Measurements from ENCODE around the gene SIKE1.

SIKE1 gene

DNA sequence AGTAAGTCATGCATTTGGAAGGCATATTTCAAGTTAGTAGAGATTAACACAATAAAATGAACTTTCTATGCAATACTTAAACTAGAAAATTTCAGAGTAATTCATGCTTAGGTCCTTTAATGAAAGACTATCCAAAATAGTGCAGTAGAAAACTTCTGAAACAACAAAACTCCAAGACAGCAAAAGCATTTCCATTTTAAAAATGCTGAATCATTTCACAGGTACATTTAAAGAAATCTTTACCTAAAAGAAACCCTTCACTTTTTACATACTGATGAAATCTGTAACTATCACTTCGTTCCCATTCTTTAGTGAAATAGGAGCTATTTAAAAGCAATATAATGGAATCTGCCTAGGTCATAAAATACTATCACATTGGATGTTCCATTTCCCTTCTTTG lies 40.2 kb downstream of the SIKE1 start:
- no peak overlapping the region for H3K9ac ChIP-seq (ENCODE audit: low read depth in 1 of 2, low read length in 2 of 2)
- H3K36me3 ChIP-seq (ENCODE audit: control insufficient read depth in 1 of 2, insufficient read depth in 2 of 2, low read length in 2 of 2) = peaks cover 33 to 52% of the 10 kb centered on the region in 2 donors
- no peak overlapping the region for H3K4me3 ChIP-seq (ENCODE audit: low read depth in 1 of 2, low read length in 2 of 2)
- no peak overlapping the region for H3K27ac ChIP-seq (ENCODE audit: low read depth, low read length)
- H3K4me1 ChIP-seq (ENCODE audit: control insufficient read depth in 1 of 2, insufficient read depth in 2 of 2, low read length in 2 of 2) = peaks cover 12 to 28% of the 10 kb centered on the region in 2 donors
- no peaks in the 10 kb centered on the region for H3K27me3 ChIP-seq (ENCODE audit: control insufficient read depth in 1 of 2, insufficient read depth in 2 of 2, low read length in 2 of 2)
- no peaks in the 10 kb centered on the region for H3K9me3 ChIP-seq (ENCODE audit: control insufficient read depth in 1 of 2, low read length in 2 of 2)

DNA sequence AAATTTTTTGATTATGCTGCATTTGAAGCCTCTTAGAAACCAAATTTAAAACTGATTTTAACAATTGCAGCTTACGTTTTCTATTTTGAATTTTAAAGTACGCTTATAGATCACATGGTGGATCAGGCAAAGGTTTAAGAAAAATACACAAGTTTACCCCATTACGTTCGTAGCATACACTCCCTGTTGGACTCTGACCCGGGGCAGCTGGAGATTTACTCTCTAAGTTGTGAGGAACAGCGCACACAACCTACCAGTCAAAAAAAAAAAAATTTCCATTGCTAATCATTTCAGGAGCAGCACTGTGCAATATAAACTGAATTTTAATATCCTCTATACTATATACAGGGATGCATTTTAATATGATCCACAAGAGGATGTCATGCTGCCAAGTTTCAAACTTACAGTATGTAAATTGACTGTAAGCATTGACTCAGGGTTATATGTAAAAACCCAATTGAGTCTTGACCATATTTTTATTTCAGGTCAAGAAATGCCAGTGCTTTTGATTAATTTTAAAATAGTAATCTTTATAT lies 43.1 kb downstream of the SIKE1 start:
- no peak overlapping the region for H3K27ac ChIP-seq (ENCODE audit: low read depth, low read length)
- H3K4me1 ChIP-seq (ENCODE audit: control insufficient read depth in 1 of 2, insufficient read depth in 2 of 2, low read length in 2 of 2) = peaks cover 12 to 33% of the 10 kb centered on the region in 2 donors
- peaks cover 49 to 72% of the 10 kb centered on the region in 2 donors for H3K36me3 ChIP-seq (ENCODE audit: control insufficient read depth in 1 of 2, insufficient read depth in 2 of 2, low read length in 2 of 2)
- H3K4me3 ChIP-seq (ENCODE audit: low read depth in 1 of 2, low read length in 2 of 2) = no peak overlapping the region
- no peak overlapping the region for H3K9ac ChIP-seq (ENCODE audit: low read depth in 1 of 2, low read length in 2 of 2)
- H3K9me3 ChIP-seq (ENCODE audit: control insufficient read depth in 1 of 2, low read length in 2 of 2) = no peaks in the 10 kb centered on the region
- H3K27me3 ChIP-seq (ENCODE audit: control insufficient read depth in 1 of 2, insufficient read depth in 2 of 2, low read length in 2 of 2) = no peaks in the 10 kb centered on the region

DNA sequence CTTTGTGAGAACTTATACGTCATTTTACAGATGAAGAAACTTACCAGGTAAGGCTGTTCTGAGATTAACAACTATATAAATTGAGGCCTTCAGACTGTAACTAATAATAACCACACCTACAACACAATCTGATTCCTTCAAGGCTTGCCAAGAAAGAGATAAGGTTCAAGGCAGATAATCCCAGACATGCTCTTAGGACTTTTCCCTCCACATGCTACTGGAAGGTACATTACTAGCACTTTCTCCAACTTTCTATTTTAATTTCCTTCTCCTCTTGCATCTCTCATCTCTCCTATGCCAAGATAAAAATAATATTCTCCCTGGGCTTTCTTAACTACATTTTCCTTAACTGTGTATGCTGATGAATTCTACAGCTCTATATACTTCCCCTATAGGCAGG lies 45.0 kb downstream of the SIKE1 start:
- Histone ChIP-seq H3K36me3 (ENCODE audit: control insufficient read depth in 1 of 2, insufficient read depth in 2 of 2, low read length in 2 of 2) (peaks cover 64 to 78% of the 10 kb centered on the region in 2 donors), H3K9ac (ENCODE audit: low read depth in 1 of 2, low read length in 2 of 2) (no peak overlapping the region), H3K27ac (ENCODE audit: low read depth, low read length) (peak overlapping the region; percentile 34), H3K27me3 (ENCODE audit: control insufficient read depth in 1 of 2, insufficient read depth in 2 of 2, low read length in 2 of 2) (no peaks in the 10 kb centered on the region), H3K4me3 (ENCODE audit: low read depth in 1 of 2, low read length in 2 of 2) (no peak overlapping the region), H3K4me1 (ENCODE audit: control insufficient read depth in 1 of 2, insufficient read depth in 2 of 2, low read length in 2 of 2) (peaks cover 12 to 33% of the 10 kb centered on the region in 2 donors), H3K9me3 (ENCODE audit: control insufficient read depth in 1 of 2, low read length in 2 of 2) (no peaks in the 10 kb centered on the region)

DNA sequence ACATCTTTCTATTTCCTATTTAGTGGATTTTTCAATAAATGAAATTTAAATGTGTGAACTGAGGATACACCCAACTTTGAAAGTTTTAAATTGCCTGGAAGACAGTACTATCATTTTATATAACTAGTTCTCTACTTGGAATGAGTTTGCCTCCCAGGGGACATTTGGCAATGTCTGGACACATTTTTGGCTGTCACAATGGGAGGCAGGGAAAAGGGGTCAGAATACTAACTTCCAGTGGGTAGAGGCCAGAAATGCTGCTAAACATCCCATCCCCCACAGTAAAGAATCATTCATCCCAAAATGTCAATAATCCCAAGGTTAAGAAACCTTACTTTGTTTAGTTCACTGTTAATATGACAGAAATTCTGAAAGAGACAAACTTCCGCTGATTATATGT lies 50.7 kb downstream of the SIKE1 start:
- Histone ChIP-seq H3K9me3 (ENCODE audit: control insufficient read depth in 1 of 2, low read length in 2 of 2) (no peaks in the 10 kb centered on the region), H3K4me1 (ENCODE audit: control insufficient read depth in 1 of 2, insufficient read depth in 2 of 2, low read length in 2 of 2) (peaks cover 0 to 3% of the 10 kb centered on the region in 2 donors), H3K27me3 (ENCODE audit: control insufficient read depth in 1 of 2, insufficient read depth in 2 of 2, low read length in 2 of 2) (no peaks in the 10 kb centered on the region), H3K4me3 (ENCODE audit: low read depth in 1 of 2, low read length in 2 of 2) (no peak overlapping the region), H3K9ac (ENCODE audit: low read depth in 1 of 2, low read length in 2 of 2) (no peak overlapping the region), H3K27ac (ENCODE audit: low read depth, low read length) (no peak overlapping the region), H3K36me3 (ENCODE audit: control insufficient read depth in 1 of 2, insufficient read depth in 2 of 2, low read length in 2 of 2) (peaks cover 79 to 99% of the 10 kb centered on the region in 2 donors)

DNA sequence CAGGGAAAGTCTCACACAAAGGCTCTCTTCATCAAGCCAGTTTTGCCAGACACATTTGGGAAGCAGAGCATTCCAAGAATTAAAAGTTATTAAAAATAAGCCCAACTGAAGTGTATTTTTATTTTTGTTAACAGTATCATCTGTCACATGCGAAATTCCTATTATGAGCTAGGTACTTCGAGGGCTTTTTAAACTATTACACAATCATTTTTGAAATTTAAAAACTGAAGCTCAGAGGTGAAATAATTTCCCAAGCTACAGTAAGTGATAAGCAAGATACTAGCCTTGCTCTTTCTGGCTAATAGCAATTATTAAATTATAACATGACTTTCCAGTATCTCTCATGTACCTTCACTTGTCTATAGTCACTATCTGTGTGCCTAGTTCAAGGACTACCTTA lies 51.9 kb downstream of the SIKE1 start:
- H3K27ac ChIP-seq (ENCODE audit: low read depth, low read length) = no peak overlapping the region

DNA sequence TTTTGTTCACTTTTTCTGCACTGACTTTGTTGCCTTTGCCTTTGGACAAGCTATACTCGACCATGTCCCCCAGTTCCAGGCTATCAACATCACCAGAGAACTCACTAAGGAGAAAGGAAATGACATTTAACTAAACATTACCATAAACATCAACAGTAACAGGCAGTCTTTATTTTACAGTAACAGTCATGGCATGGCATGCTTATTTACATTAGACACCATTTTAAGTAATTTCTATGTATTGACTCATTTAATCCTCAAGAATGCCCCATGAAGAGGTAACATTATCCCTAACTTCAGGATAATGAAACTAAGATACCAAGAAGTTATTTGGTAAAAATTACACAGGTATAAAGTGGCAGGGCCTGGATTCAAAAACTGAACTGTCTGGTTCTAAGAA lies 55.3 kb downstream of the SIKE1 start:
- H3K4me1 ChIP-seq (ENCODE audit: control insufficient read depth in 1 of 2, insufficient read depth in 2 of 2, low read length in 2 of 2) = peaks cover 0 to 3% of the 10 kb centered on the region in 2 donors
- H3K27me3 ChIP-seq (ENCODE audit: control insufficient read depth in 1 of 2, insufficient read depth in 2 of 2, low read length in 2 of 2) = no peaks in the 10 kb centered on the region
- H3K27ac ChIP-seq (ENCODE audit: low read depth, low read length) = no peak overlapping the region
- no peaks in the 10 kb centered on the region for H3K9me3 ChIP-seq (ENCODE audit: control insufficient read depth in 1 of 2, low read length in 2 of 2)
- H3K9ac ChIP-seq (ENCODE audit: low read depth in 1 of 2, low read length in 2 of 2) = no peak overlapping the region
- no peak overlapping the region for H3K4me3 ChIP-seq (ENCODE audit: low read depth in 1 of 2, low read length in 2 of 2)
- peaks cover 74 to 96% of the 10 kb centered on the region in 2 donors for H3K36me3 ChIP-seq (ENCODE audit: control insufficient read depth in 1 of 2, insufficient read depth in 2 of 2, low read length in 2 of 2)

More for the DNA sequence above, 51.9 kb downstream of the SIKE1 start:
- H3K4me3 ChIP-seq (ENCODE audit: low read depth in 1 of 2, low read length in 2 of 2) = no peak overlapping the region
- H3K9ac ChIP-seq (ENCODE audit: low read depth in 1 of 2, low read length in 2 of 2) = no peak overlapping the region
- H3K4me1 ChIP-seq (ENCODE audit: control insufficient read depth in 1 of 2, insufficient read depth in 2 of 2, low read length in 2 of 2) = no peaks in the 10 kb centered on the region
- H3K27me3 ChIP-seq (ENCODE audit: control insufficient read depth in 1 of 2, insufficient read depth in 2 of 2, low read length in 2 of 2) = no peaks in the 10 kb centered on the region
- peaks cover 80 to 98% of the 10 kb centered on the region in 2 donors for H3K36me3 ChIP-seq (ENCODE audit: control insufficient read depth in 1 of 2, insufficient read depth in 2 of 2, low read length in 2 of 2)
- H3K9me3 ChIP-seq (ENCODE audit: control insufficient read depth in 1 of 2, low read length in 2 of 2) = no peaks in the 10 kb centered on the region

DNA sequence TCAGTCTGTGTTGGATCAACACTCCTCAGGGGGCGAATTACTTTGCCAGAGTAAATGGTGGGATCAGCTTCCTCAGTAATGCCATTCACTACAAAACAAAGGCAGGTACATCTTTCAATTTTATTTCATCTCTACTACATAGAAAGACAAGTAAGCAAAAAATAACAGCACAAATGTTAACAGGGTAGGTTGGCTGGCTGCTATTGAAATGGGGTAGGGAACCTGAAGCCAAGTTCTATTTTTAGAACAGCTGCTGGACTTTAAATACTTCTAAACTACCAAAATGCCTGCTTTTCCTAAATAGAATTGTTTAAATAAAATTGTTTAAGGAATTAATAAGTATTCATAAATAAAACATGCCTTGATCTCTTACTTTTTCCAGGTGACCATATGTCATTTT lies 56.6 kb downstream of the SIKE1 start:
- no peak overlapping the region for H3K9ac ChIP-seq (ENCODE audit: low read depth in 1 of 2, low read length in 2 of 2)
- peaks cover 80 to 97% of the 10 kb centered on the region in 2 donors for H3K36me3 ChIP-seq (ENCODE audit: control insufficient read depth in 1 of 2, insufficient read depth in 2 of 2, low read length in 2 of 2)
- peaks cover 0 to 4% of the 10 kb centered on the region in 2 donors for H3K4me1 ChIP-seq (ENCODE audit: control insufficient read depth in 1 of 2, insufficient read depth in 2 of 2, low read length in 2 of 2)
- H3K9me3 ChIP-seq (ENCODE audit: control insufficient read depth in 1 of 2, low read length in 2 of 2) = no peaks in the 10 kb centered on the region
- no peaks in the 10 kb centered on the region for H3K27me3 ChIP-seq (ENCODE audit: control insufficient read depth in 1 of 2, insufficient read depth in 2 of 2, low read length in 2 of 2)
- no peak overlapping the region for H3K4me3 ChIP-seq (ENCODE audit: low read depth in 1 of 2, low read length in 2 of 2)
- no peak overlapping the region for H3K27ac ChIP-seq (ENCODE audit: low read depth, low read length)

DNA sequence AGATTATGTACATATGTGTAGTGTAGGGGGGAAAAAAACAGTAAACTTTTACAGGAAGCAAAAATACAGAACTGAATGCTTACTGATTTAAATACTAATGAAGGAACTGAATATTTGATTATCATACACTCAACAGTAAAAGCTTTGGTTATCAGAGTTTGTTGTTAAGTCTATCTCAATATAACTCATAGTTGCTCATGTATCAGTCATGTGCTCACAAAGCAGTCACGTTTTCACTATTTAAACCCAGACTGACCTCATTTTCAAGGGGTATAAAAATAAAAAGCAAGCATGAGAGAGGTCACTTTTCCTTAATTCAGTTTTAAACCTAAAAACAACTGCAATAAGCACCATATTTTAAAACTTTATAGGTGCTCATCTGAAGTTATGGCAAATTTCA lies 57.0 kb downstream of the SIKE1 start:
- H3K9ac ChIP-seq (ENCODE audit: low read depth in 1 of 2, low read length in 2 of 2) = no peak overlapping the region
- peaks cover 84 to 97% of the 10 kb centered on the region in 2 donors for H3K36me3 ChIP-seq (ENCODE audit: control insufficient read depth in 1 of 2, insufficient read depth in 2 of 2, low read length in 2 of 2)
- no peak overlapping the region for H3K4me3 ChIP-seq (ENCODE audit: low read depth in 1 of 2, low read length in 2 of 2)
- no peaks in the 10 kb centered on the region for H3K27me3 ChIP-seq (ENCODE audit: control insufficient read depth in 1 of 2, insufficient read depth in 2 of 2, low read length in 2 of 2)
- no peaks in the 10 kb centered on the region for H3K9me3 ChIP-seq (ENCODE audit: control insufficient read depth in 1 of 2, low read length in 2 of 2)
- peaks cover 0 to 4% of the 10 kb centered on the region in 2 donors for H3K4me1 ChIP-seq (ENCODE audit: control insufficient read depth in 1 of 2, insufficient read depth in 2 of 2, low read length in 2 of 2)
- H3K27ac ChIP-seq (ENCODE audit: low read depth, low read length) = no peak overlapping the region

DNA sequence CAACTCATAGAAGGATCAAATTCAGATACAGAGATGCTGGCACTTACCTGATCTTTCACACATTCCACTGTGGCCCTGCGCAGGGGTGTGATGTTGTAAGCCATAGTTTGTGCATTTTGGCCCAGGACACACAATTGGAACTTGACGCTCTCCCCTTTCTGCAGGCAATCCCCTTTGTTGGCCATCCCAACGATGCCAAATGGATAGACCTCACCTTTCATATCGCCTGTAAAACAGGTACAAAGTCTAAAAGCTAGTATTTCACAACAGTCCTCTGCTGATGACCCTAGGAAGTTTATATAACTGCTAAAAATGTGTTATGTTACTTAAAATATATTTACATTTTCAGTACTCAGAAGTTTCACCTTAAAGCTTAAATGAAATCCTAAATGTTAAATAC lies 60.0 kb downstream of the SIKE1 start:
- peaks cover 62 to 79% of the 10 kb centered on the region in 2 donors for H3K36me3 ChIP-seq (ENCODE audit: control insufficient read depth in 1 of 2, insufficient read depth in 2 of 2, low read length in 2 of 2)
- H3K9me3 ChIP-seq (ENCODE audit: control insufficient read depth in 1 of 2, low read length in 2 of 2) = no peaks in the 10 kb centered on the region
- H3K4me3 ChIP-seq (ENCODE audit: low read depth in 1 of 2, low read length in 2 of 2) = no peak overlapping the region

More for the DNA sequence above, 60.0 kb downstream of the SIKE1 start:
- Histone ChIP-seq H3K4me1 (ENCODE audit: control insufficient read depth in 1 of 2, insufficient read depth in 2 of 2, low read length in 2 of 2) (peaks cover 6 to 10% of the 10 kb centered on the region in 2 donors), H3K27me3 (ENCODE audit: control insufficient read depth in 1 of 2, insufficient read depth in 2 of 2, low read length in 2 of 2) (no peaks in the 10 kb centered on the region), H3K9ac (ENCODE audit: low read depth in 1 of 2, low read length in 2 of 2) (no peak overlapping the region), H3K27ac (ENCODE audit: low read depth, low read length) (no peak overlapping the region)

All from duodenal mucosa (tissue), 2 donors.